Measurements from ENCODE around the gene ALG10B. TPM values are rescaled to one million over a fixed set of nuclear protein-coding genes. Genes with fewer than 3 reads are reported as not detected.

The ALG10B gene
- 1.3 and 1.8 TPM in 2 replicates for total RNA-seq

GRCh38 chr12:38316391-38317129 lies at the start of gene ALG10B:
ALG10B (plus strand) TSS chr12:38316774; CDS start chr12:38316894, 120 bp downstream.

